GM21825 (cell line): ENCODE data around the gene ZNF746.
"Not testable (repeated sequence)": the region's sequence is repeated elsewhere in the genome, so short reads cannot be mapped to it uniquely, and the experiment has no call there.

ENCODE experiments used
- ATAC-seq: cut with Tn5 transposase; IDR thresholded peaks from one replicate; pipeline ENCODE4 v1.9.1; 2021; ENCODE audit warnings: mild to moderate bottlenecking, moderate library complexity; ENCODE audit not compliant: unreplicated experiment

The ZNF746 gene

DNA sequence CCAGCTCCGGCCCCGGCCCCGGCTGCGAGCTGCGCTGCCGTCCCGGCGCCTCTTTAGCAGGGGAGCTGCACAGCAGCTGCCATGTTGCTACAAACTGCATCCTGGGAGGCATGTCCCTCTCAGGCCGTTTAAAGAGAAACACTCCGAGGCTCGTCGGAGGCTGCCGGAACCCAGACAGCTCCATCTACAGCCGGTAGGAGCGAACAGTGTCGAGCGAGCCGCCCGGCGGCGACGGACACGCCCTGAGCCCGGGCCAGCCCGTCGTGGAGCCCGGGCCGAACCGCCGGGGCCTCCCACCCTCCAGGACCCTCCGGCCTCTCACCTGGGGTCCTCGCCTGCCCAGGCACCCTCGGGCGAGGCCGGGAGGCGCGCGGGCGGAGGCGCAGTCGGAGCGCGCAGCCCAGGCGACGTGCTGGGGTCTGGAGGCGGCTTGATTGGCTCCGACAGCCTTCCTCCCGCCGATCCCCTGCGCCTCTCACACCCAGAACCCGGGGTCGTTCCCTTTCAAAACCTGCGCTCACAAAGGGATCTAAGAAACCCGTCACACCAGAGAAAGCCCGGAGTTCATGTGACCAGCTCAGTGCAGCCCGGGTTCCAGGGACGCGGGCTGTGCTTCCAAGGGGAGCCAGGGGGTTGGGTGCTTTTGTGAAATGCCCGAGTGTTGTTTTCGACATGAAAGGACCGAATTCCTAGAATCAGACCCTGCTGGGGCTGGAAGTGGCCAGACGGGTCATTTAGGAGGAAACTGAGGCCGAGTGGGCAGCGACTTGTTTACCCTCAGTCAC, 36.9 kb downstream of the ZNF746 start, which contains the start of gene ZNF777:
Gene ZNF777 (minus strand): TSS at position 570 of the 785 bp plus-strand sequence. CDS start 5,040 bp downstream, outside the sequence.
- peak; percentile 95 for ATAC-seq

- peak; percentile 29 for ATAC-seq
These were observed 37.8 kb downstream of the ZNF746 start for GRCh38 chr7:149459540-149460452.

- no peak for ATAC-seq
These were observed 38.4 kb downstream of the ZNF746 start for GRCh38 chr7:149459201-149459539.

DNA sequence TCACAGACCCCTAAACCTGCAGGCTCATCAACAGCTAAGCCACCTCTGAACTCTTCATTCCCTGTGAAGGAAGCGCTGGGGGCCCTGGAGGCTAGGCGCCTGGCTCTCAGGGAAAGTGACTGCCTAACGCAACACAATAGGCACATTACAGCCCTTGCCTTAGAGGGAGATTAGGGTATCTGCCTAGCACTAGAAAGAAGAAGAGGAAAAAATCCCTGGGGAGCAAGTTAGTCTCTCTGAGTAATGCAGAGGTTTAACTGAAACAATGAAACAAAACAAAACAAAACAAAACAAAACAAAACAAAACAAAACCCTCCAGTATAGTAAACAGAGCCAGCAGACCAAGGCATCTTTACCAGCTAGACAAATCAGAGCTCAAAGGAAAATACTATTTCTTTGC, 39.4 kb downstream of the ZNF746 start:
- no peak for ATAC-seq

- no peak for ATAC-seq
These were observed 39.8 kb downstream of the ZNF746 start for GRCh38 chr7:149457766-149458165.

DNA sequence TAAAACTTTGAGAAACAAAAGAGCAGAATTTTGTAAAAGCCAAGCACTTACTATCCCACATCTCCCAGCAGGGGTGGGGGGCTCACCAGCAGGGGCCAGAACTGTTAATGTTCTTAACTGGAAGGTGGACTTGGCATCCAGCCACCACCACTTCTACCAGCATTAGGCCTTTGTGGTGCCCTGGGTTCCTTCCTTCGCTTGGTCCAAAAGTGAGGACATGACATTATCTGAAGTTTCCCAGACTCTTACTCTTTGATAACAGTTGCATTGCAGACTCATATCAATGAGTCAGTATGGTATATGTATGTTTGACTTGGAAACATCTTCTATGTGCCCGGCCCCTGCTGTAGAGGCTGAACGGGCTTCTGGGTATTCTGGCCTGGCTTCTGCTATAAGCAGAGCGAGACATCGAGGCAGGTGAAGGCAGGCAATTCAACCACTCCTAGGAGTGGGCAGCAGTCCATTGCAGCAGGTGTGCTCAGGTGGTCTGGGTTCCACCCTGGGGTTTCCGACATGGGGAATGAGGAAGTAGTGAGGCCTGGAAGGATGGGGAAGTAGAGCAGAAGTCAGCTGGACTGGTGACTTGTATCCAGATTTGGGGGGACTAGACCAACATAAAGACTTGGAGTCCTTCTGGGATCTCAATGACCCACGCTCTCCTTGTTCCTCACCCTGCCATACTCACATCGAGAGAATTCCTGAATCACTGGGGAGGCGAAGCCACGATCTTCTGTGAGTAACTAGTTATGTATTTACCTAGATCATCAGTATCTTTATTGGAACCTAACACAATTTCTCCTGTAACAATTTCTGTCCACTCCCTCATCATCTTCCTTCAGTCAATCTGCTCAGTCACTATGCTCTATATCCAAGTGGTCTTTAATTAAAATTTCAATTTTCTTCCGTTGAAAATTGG, 40.8 kb downstream of the ZNF746 start:
- ATAC-seq = no peak

GRCh38 chr7:149455175-149455950, 42.2 kb downstream of the ZNF746 start:
- no peak for ATAC-seq

GRCh38 chr7:149454750-149455149, 42.9 kb downstream of the ZNF746 start:
- no peak for ATAC-seq

- ATAC-seq = no peak
These were observed 43.6 kb downstream of the ZNF746 start for GRCh38 chr7:149454006-149454405.

DNA sequence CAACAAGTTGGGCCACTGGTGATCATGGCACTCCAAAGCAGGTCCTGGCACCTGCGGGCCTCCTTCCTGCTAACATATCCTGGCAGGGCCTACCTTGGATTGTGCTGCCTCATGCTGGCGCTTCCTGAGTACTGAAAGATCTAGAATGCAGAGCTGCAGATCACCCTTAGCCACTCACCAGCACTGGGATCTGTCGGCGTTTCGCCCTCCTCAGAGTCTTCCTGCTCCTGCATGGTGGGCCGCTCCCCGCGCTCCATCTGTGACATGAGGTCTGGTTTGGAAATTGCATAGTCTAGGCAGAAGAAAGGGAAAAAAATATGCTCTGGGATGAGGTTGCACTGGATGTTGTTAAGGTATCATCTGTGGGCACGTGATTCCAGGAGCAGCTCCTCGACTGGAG, 46.8 kb downstream of the ZNF746 start:
- ATAC-seq = no peak

DNA sequence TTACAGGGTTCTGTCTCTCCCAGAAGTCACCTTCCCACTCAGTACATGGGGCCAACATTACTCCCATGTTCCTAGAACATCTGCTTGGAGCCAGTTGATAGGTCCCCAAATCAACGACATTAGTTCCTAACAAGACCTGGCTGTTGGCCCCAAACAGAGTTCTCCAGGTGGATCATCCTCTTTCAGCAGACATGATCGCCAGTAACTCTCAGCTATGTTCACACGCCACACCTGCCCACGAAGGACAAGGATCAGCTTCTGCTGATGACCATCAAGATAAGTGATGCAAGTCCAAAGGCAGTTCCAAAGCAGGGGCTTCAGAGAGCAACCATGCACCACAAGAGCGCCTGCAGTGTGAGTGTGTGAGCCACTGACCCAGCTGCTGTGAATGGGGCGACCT, 47.7 kb downstream of the ZNF746 start:
- no peak for ATAC-seq

DNA sequence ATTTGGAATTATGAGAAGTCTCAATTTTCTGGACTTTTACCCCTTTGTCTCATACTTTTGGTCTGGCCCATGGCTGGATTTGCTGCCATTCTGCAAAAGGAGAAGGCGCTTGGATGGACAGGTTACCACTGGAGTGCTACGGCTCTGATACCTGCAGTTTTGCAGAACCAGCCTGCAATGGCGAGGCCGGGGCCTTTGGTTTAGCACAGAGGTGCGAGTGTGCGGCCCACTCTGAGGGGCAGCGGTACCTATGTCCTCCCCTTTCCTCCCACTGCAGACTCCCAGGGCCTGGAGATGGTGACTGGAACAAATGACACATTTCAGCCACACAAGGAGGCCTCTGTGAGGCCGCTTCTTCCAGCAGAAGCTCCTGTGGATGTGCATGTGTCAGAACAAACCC, 48.6 kb downstream of the ZNF746 start:
- ATAC-seq = no peak

DNA sequence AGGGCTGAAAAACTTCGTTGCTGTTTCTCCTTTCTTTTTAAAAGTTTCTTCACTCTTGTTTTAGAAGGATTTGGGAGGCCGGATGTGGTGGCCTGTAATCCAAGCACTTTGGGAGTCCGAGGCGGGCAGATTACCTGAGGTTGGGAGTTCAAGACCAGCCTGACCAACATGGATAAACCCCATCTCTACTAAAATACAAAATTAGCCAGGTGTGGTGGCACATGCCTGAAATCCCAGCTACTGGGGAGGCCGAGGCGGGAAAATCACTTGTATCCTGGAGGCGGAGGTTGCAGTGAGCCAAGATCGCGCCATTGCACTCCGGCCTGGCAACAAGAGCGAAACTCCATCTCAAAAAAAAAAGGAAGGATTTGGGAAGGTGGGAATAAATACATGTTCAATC, 51.6 kb downstream of the ZNF746 start:
- not testable (repeated sequence) for ATAC-seq

DNA sequence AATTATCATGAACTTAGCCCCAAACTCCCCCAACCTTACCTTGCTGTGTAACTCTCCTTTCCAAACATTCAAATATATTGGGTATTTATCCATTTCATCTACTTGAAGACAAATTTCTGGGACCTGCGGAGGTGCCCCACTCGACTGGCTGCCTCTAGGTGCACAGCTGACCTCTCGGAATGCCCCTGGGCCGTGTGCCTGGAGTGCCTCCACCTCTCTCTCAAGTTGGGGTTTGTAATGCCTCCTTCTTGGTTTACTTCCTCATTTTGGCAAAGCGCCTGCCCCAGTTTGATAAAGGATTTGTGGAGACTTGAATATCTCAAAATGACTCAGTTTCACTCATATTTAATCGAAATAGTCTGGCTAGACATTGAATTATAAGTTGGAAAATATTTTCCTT, 53.3 kb downstream of the ZNF746 start:
- ATAC-seq = no peak

DNA sequence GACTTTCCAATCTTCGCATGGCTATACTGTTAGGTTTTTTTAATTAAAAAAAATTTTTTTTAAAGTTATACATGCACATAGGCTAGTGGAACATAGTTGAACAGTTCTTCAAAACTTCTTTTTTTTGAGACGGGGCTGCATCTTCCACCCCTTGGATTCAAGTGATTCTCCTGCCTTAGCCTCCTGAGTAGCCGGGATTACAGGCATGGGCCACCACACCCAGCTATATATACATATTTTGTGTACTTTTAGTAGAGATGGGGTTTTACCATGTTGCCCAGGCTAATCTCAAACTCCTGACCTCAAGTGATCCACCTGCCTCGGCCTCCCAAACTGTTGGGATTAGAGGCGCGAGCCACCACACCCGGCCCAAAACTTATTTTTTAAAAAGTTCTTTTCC, 54.1 kb downstream of the ZNF746 start:
- ATAC-seq = no peak

DNA sequence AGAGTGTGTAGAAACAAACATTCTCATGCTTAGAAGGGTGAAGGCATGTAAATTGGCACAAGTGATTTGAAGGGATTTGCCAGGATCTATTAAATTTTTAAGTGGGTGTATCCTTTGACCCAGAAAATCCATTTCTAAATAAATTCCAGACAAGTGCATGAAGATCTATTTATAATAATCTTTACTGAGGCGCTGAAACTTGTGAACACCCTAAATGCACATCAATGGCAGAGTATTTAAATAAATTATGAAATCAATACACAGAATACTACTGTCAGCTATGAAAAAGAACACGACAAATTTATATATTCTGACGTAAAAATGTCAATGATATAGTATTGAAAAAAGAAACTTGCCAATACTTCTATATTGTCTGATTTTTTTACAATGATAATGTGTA, 54.7 kb downstream of the ZNF746 start:
- ATAC-seq = no peak

- no peak for ATAC-seq
These were observed 57.4 kb downstream of the ZNF746 start for GRCh38 chr7:149440222-149440621.

GRCh38 chr7:149436358-149436757, 61.3 kb downstream of the ZNF746 start:
- no peak for ATAC-seq

- ATAC-seq = no peak
These were observed 64.5 kb downstream of the ZNF746 start for GRCh38 chr7:149433124-149433523.

DNA sequence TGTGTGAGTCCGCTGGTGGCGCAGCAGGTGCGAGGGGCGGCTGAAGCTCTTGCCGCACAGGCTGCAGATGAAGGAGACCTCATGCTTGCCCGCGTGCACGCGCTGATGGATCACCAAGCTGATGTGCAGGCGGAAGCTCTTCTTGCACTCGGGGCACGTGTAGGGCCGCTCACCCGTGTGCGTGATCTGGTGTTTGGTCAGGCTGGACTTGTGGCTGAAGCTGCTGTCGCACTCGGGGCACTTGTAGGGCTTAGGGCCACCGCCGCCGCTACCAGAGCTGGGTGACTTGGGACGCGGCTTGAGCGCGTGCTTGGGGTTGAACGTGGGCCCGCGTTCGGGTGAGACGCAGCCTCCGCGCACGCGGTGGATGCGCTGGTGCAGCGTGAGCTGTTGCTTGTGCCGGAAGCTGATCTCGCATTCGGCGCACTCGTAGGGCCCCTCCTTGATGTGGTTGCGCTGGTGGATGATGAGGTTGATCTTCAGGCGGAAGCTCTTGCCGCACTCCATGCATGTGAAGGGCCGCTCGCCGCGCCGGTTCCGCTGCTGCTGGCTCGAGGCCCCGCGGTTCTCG, 65.4 kb downstream of the ZNF746 start:
- ATAC-seq = no peak
